ENCODE results near the gene SLC2A3. TPM values are rescaled to one million over a fixed set of nuclear protein-coding genes. Genes with fewer than 3 reads are reported as not detected.
"Not testable (repeated sequence)": the region's sequence is repeated elsewhere in the genome, so short reads cannot be mapped to it uniquely, and the experiment has no call there.

The SLC2A3 gene
- total RNA-seq, 1 donor from 2014 or later, result 562 TPM

GRCh38 chr12:7937833-7938506 lies 2.0 kb upstream of the SLC2A3 start:
- peak overlapping the region; percentile 34 for H3K4me3 Mint-ChIP-seq (ENCODE audit: unreplicated experiment)
- TF ChIP-seq, protein P1, sequence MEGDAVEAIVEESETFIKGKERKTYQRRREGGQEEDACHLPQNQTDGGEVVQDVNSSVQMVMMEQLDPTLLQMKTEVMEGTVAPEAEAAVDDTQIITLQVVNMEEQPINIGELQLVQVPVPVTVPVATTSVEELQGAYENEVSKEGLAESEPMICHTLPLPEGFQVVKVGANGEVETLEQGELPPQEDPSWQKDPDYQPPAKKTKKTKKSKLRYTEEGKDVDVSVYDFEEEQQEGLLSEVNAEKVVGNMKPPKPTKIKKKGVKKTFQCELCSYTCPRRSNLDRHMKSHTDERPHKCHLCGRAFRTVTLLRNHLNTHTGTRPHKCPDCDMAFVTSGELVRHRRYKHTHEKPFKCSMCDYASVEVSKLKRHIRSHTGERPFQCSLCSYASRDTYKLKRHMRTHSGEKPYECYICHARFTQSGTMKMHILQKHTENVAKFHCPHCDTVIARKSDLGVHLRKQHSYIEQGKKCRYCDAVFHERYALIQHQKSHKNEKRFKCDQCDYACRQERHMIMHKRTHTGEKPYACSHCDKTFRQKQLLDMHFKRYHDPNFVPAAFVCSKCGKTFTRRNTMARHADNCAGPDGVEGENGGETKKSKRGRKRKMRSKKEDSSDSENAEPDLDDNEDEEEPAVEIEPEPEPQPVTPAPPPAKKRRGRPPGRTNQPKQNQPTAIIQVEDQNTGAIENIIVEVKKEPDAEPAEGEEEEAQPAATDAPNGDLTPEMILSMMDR (IDR thresholded peaks at IDR 0.05; ENCODE audit: unreplicated experiment), result peak; percentile 22
- peak overlapping the region; percentile 91 for H3K27ac Mint-ChIP-seq (ENCODE audit: unreplicated experiment)
- peaks cover 7% of the 10 kb centered on the region for H3K4me1 Mint-ChIP-seq (ENCODE audit: unreplicated experiment)
- no peaks in the 10 kb centered on the region for H3K36me3 Mint-ChIP-seq (ENCODE audit: low read depth, unreplicated experiment)
- H3K9me3 Mint-ChIP-seq (ENCODE audit: unreplicated experiment), result no peaks in the 10 kb centered on the region
- no peaks in the 10 kb centered on the region for H3K27me3 Mint-ChIP-seq (ENCODE audit: unreplicated experiment)
- no peak for DNase-seq (ENCODE audit: low spot score)

GRCh38 chr12:7934889-7935492 lies 996 bp downstream of the SLC2A3 start:
- no peak overlapping the region for H3K27ac Mint-ChIP-seq (ENCODE audit: unreplicated experiment)
- TF ChIP-seq, protein P1 (IDR thresholded peaks at IDR 0.05; ENCODE audit: unreplicated experiment), result no peak
- H3K4me1 Mint-ChIP-seq (ENCODE audit: unreplicated experiment), result peaks cover 12% of the 10 kb centered on the region
- H3K4me3 Mint-ChIP-seq (ENCODE audit: unreplicated experiment), result no peak overlapping the region
- H3K9me3 Mint-ChIP-seq (ENCODE audit: unreplicated experiment), result no peaks in the 10 kb centered on the region
- no peak for DNase-seq (ENCODE audit: low spot score)
- H3K36me3 Mint-ChIP-seq (ENCODE audit: low read depth, unreplicated experiment), result peaks cover 16% of the 10 kb centered on the region
- peaks cover 2% of the 10 kb centered on the region for H3K27me3 Mint-ChIP-seq (ENCODE audit: unreplicated experiment)

- no peaks in the 10 kb centered on the region for H3K9me3 Mint-ChIP-seq (ENCODE audit: unreplicated experiment)
Measured at GRCh38 chr12:7934091-7934888, 1.7 kb downstream of the SLC2A3 start.

GRCh38 chr12:7933255-7933726 lies 2.7 kb downstream of the SLC2A3 start:
- TF ChIP-seq, protein P1 (IDR thresholded peaks at IDR 0.05; ENCODE audit: unreplicated experiment), result peak; percentile 62
- Mint-ChIP-seq H3K27ac (ENCODE audit: unreplicated experiment) (no peak overlapping the region), H3K9me3 (ENCODE audit: unreplicated experiment) (no peaks in the 10 kb centered on the region), H3K36me3 (ENCODE audit: low read depth, unreplicated experiment) (peaks cover 23% of the 10 kb centered on the region), H3K27me3 (ENCODE audit: unreplicated experiment) (peaks cover 2% of the 10 kb centered on the region), H3K4me1 (ENCODE audit: unreplicated experiment) (peaks cover 11% of the 10 kb centered on the region), H3K4me3 (ENCODE audit: unreplicated experiment) (no peak overlapping the region)
- peak; percentile 70 for DNase-seq (ENCODE audit: low spot score)

More at GRCh38 chr12:7934091-7934888, 1.7 kb downstream of the SLC2A3 start:
- TF ChIP-seq, protein P1 (IDR thresholded peaks at IDR 0.05; ENCODE audit: unreplicated experiment), result no peak
- no peak for DNase-seq (ENCODE audit: low spot score)
- Mint-ChIP-seq H3K4me1 (ENCODE audit: unreplicated experiment) (peaks cover 12% of the 10 kb centered on the region), H3K27me3 (ENCODE audit: unreplicated experiment) (peaks cover 2% of the 10 kb centered on the region), H3K4me3 (ENCODE audit: unreplicated experiment) (no peak overlapping the region), H3K36me3 (ENCODE audit: low read depth, unreplicated experiment) (peaks cover 17% of the 10 kb centered on the region), H3K27ac (ENCODE audit: unreplicated experiment) (no peak overlapping the region)

GRCh38 chr12:7932599-7933240 lies 3.3 kb downstream of the SLC2A3 start:
- not testable (repeated sequence) for DNase-seq (ENCODE audit: low spot score); H3K4me1 Mint-ChIP-seq (ENCODE audit: unreplicated experiment); H3K27ac Mint-ChIP-seq (ENCODE audit: unreplicated experiment); H3K27me3 Mint-ChIP-seq (ENCODE audit: unreplicated experiment); H3K4me3 Mint-ChIP-seq (ENCODE audit: unreplicated experiment); H3K9me3 Mint-ChIP-seq (ENCODE audit: unreplicated experiment)
- peaks cover 23% of the 10 kb centered on the region for H3K36me3 Mint-ChIP-seq (ENCODE audit: low read depth, unreplicated experiment)

All from endothelial cell (in vitro differentiated cells).